ENCODE data around the gene C21orf91.

DNA sequence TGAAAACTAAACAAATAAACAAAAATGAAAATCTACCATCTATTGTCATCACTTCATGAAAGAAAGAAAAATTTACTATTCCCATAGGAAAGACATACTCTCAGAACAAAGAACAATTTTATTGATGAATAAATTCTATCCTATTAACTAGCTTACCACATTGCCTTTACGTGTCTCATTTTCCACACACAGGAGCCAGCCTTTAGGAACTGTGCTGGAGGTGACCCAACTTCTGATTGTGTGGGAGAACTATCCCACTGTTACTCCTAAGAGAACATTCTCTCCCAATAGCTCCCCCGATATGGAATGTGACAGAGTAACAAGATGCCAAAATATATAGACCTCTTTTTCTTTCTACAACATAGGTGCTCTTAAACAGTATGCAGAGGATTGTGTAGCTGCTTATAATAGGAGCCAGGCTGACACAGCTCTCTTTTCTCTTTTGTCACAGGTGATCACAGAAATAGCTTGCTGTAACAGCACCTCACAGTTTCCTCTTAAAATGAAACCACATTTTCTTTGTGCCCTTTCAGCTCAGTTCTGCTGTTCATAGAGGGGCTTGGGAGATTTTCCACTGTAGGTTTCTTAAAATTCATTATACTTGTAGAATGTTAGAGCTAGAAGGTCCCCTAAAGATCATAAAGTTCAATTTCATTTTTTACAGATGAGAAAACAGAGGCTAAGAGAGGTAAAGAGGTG is 35.5 kb downstream of the C21orf91 start:
- TF ChIP-seq CTCF (IDR thresholded peaks at IDR 0.05; ENCODE audit: insufficient read depth, low read length, poor library complexity, severe bottlenecking): no peak
- TF ChIP-seq EZH2phosphoT487 (conservative IDR thresholded peaks at IDR 0.05; ENCODE audit: low read length): no peak
